ENCODE data around the gene TLR5. TPM values are rescaled to one million over a fixed set of nuclear protein-coding genes. Genes with fewer than 3 reads are reported as not detected.

The TLR5 gene
- total RNA-seq, 2 experiments from 2014 or later: 0.11 to 0.38 TPM

GRCh38 chr1:223109581-223110026, 33.4 kb downstream of the TLR5 start:
- Mint-ChIP-seq H3K36me3 (ENCODE audit: low read depth) (no peaks in the 10 kb centered on the region), H3K4me1 (ENCODE audit: low read depth) (peaks cover 17% of the 10 kb centered on the region), H3K27ac (no peak overlapping the region), H3K9me3 (no peaks in the 10 kb centered on the region), H3K4me3 (no peak overlapping the region), H3K27me3 (peaks cover 4% of the 10 kb centered on the region)
- CTCF ChIA-PET: interaction anchor here (0.9 to 1.4 kb wide), 4 partner anchors 13 to 24 kb away, joined by 3 to 9 read pairs (median 6); no protein-coding TSS in a partner anchor
- DNase-seq: peak; percentile 42
- peak; percentile 90 for ATAC-seq
- intact Hi-C loops (cut with micrococcal nuclease): no loop called here
- POLR2A ChIA-PET: no interaction called here
- no peak for TF ChIP-seq CTCF (IDR thresholded peaks at IDR 0.05)

- ChIA-PET POLR2A (no interaction called here), CTCF (interaction anchor here (2.8 kb wide), 1 partner anchor 17 kb away, joined by 9 read pairs; no protein-coding TSS in a partner anchor)
- H3K36me3 Mint-ChIP-seq (ENCODE audit: low read depth): no peaks in the 10 kb centered on the region
- no peak overlapping the region for H3K4me3 Mint-ChIP-seq
- H3K4me1 Mint-ChIP-seq (ENCODE audit: low read depth): peaks cover 17% of the 10 kb centered on the region
- DNase-seq: no peak
- no peak overlapping the region for H3K27ac Mint-ChIP-seq
- H3K9me3 Mint-ChIP-seq: no peaks in the 10 kb centered on the region
- no peak for ATAC-seq
- TF ChIP-seq CTCF (IDR thresholded peaks at IDR 0.05): no peak
- peaks cover 4% of the 10 kb centered on the region for H3K27me3 Mint-ChIP-seq
- intact Hi-C loops (cut with micrococcal nuclease): no loop called here
Observed at GRCh38 chr1:223106856-223107255, 36.2 kb downstream of the TLR5 start.

GRCh38 chr1:223105568-223105967, 37.5 kb downstream of the TLR5 start:
- TF ChIP-seq CTCF (IDR thresholded peaks at IDR 0.05): no peak
- peaks cover 4% of the 10 kb centered on the region for H3K9me3 Mint-ChIP-seq
- no peak overlapping the region for H3K4me3 Mint-ChIP-seq
- ATAC-seq: no peak
- intact Hi-C loops (cut with micrococcal nuclease): no loop called here
- H3K27ac Mint-ChIP-seq: no peak overlapping the region
- ChIA-PET POLR2A (no interaction called here), CTCF (interaction anchor here (2.4 to 2.8 kb wide), 2 partner anchors 16 to 18 kb away, joined by 9 to 10 read pairs; no protein-coding TSS in a partner anchor)
- H3K4me1 Mint-ChIP-seq (ENCODE audit: low read depth): peaks cover 11% of the 10 kb centered on the region
- no peaks in the 10 kb centered on the region for H3K36me3 Mint-ChIP-seq (ENCODE audit: low read depth)
- peaks cover 4% of the 10 kb centered on the region for H3K27me3 Mint-ChIP-seq
- DNase-seq: no peak

GRCh38 chr1:223102797-223103533, 40.1 kb downstream of the TLR5 start:
- CTCF ChIA-PET: interaction anchor here (1.1 to 1.7 kb wide), 4 partner anchors 10 to 30 kb away, joined by 3 to 7 read pairs (median 3); no protein-coding TSS in a partner anchor
- no peak for TF ChIP-seq CTCF (IDR thresholded peaks at IDR 0.05)
- Mint-ChIP-seq H3K9me3 (peaks cover 10% of the 10 kb centered on the region), H3K27me3 (peaks cover 2% of the 10 kb centered on the region), H3K4me3 (no peak overlapping the region), H3K36me3 (ENCODE audit: low read depth) (no peaks in the 10 kb centered on the region), H3K4me1 (ENCODE audit: low read depth) (no peaks in the 10 kb centered on the region), H3K27ac (no peak overlapping the region)
- POLR2A ChIA-PET: no interaction called here
- intact Hi-C loops (cut with micrococcal nuclease): no loop called here
- DNase-seq: no peak
- no peak for ATAC-seq

- Mint-ChIP-seq H3K27ac (no peak overlapping the region), H3K9me3 (peaks cover 10% of the 10 kb centered on the region), H3K4me3 (no peak overlapping the region), H3K36me3 (ENCODE audit: low read depth) (no peaks in the 10 kb centered on the region), H3K27me3 (peaks cover 2% of the 10 kb centered on the region), H3K4me1 (ENCODE audit: low read depth) (no peaks in the 10 kb centered on the region)
- DNase-seq: no peak
- no peak for TF ChIP-seq CTCF (IDR thresholded peaks at IDR 0.05)
- POLR2A ChIA-PET: no interaction called here
- intact Hi-C loops (cut with micrococcal nuclease): no loop called here
- CTCF ChIA-PET: interaction anchor here (0.8 to 3.8 kb wide), 3 partner anchors 8 to 355 kb away, joined by 3 to 15 read pairs (median 9); no protein-coding TSS in a partner anchor
- ATAC-seq: no peak
Observed at GRCh38 chr1:223097713-223098112, 45.3 kb downstream of the TLR5 start.

All from activated CD8-positive, alpha-beta T cell treated with anti-CD3 and anti-CD28 coated beads for 36 hours (primary cell).